ENCODE data around the gene SLC10A1.
"Not testable (repeated sequence)": the region's sequence is repeated elsewhere in the genome, so short reads cannot be mapped to it uniquely, and the experiment has no call there.

The SLC10A1 gene

GRCh38 chr14:69769623-69770022 lies 27.4 kb downstream of the SLC10A1 start:
- DNase-seq (ENCODE audit: low read depth in 3 of 3), result no peak

- no peak for DNase-seq (ENCODE audit: low read depth in 3 of 3)
Observed at GRCh38 chr14:69768873-69769272, 28.2 kb downstream of the SLC10A1 start.

- peak; percentile 81 to 85 (median 84) for DNase-seq (ENCODE audit: low read depth in 3 of 3)
Observed at GRCh38 chr14:69767369-69767999, 29.6 kb downstream of the SLC10A1 start.

GRCh38 chr14:69766984-69767368 lies 30.1 kb downstream of the SLC10A1 start, which contains the start of gene SRSF5:
SRSF5 (plus strand) TSS chr14:69767142; CDS start chr14:69768157, 1,015 bp downstream.
- peak; percentile 84 to 88 (median 88) for DNase-seq (ENCODE audit: low read depth in 3 of 3)

- no peak for DNase-seq (ENCODE audit: low read depth in 3 of 3)
Observed at GRCh38 chr14:69763761-69764510, 33.1 kb downstream of the SLC10A1 start.

GRCh38 chr14:69760810-69761209 lies 36.2 kb downstream of the SLC10A1 start:
- no peak for DNase-seq (ENCODE audit: low read depth in 3 of 3)

GRCh38 chr14:69756298-69756697 lies 40.7 kb downstream of the SLC10A1 start:
- no peak for DNase-seq (ENCODE audit: low read depth in 3 of 3)

- DNase-seq (ENCODE audit: low read depth in 3 of 3), result no peak
Observed at GRCh38 chr14:69755784-69756183, 41.3 kb downstream of the SLC10A1 start.

GRCh38 chr14:69755296-69755695 lies 41.7 kb downstream of the SLC10A1 start:
- no peak for DNase-seq (ENCODE audit: low read depth in 3 of 3)

- no peak for DNase-seq (ENCODE audit: low read depth in 3 of 3)
Observed at GRCh38 chr14:69754487-69754886, 42.6 kb downstream of the SLC10A1 start.

- no peak for DNase-seq (ENCODE audit: low read depth in 3 of 3)
Observed at GRCh38 chr14:69753860-69754259, 43.2 kb downstream of the SLC10A1 start.

- DNase-seq (ENCODE audit: low read depth in 3 of 3), result no peak
Observed at GRCh38 chr14:69752773-69753172, 44.3 kb downstream of the SLC10A1 start.

GRCh38 chr14:69750495-69750894 lies 46.5 kb downstream of the SLC10A1 start:
- DNase-seq (ENCODE audit: low read depth in 3 of 3), result no peak

GRCh38 chr14:69749956-69750355 lies 47.1 kb downstream of the SLC10A1 start:
- DNase-seq (ENCODE audit: low read depth in 3 of 3), result no peak

GRCh38 chr14:69741055-69741454 lies 56.0 kb downstream of the SLC10A1 start:
- DNase-seq (ENCODE audit: low read depth in 3 of 3), result no peak

GRCh38 chr14:69736405-69736804 lies 60.6 kb downstream of the SLC10A1 start:
- not testable (repeated sequence) for DNase-seq (ENCODE audit: low read depth in 3 of 3)

- DNase-seq (ENCODE audit: low read depth in 3 of 3), result not testable (repeated sequence)
Observed at GRCh38 chr14:69731919-69732598, 65.0 kb downstream of the SLC10A1 start.

GRCh38 chr14:69727860-69728259 lies 69.2 kb downstream of the SLC10A1 start:
- no peak for DNase-seq (ENCODE audit: low read depth in 3 of 3)

GRCh38 chr14:69726761-69727511 lies 70.1 kb downstream of the SLC10A1 start:
- peak; percentile 75 to 82 (median 80) for DNase-seq (ENCODE audit: low read depth in 3 of 3)
